OCI-LY7 (cell line): ENCODE data around the gene CDH3.

ENCODE experiments used
- CTCF ChIP-seq: fragments of 200-600 bp; sonication (generic); conservative IDR thresholded peaks from 2 replicates; pipeline ENCODE4 v1.5.1; 2014; ENCODE audit warnings: mild to moderate bottlenecking, antibody characterized with exemption, low read length, moderate library complexity, mixed read lengths
- EZH2phosphoT487 ChIP-seq: fragments of 200-600 bp; sonication (generic); IDR thresholded peaks from 2 replicates; pipeline ENCODE4 v1.6.1; 2018; ENCODE audit warnings: low read depth, borderline replicate concordance, mild to moderate bottlenecking, mixed run types, antibody characterized with exemption, low read length, moderate library complexity, mixed read lengths

GRCh38 chr16:68617734-68618133, 27.4 kb upstream of the CDH3 start:
- TF ChIP-seq CTCF (no peak), EZH2phosphoT487 (no peak)
